Measurements from ENCODE around the gene OCA2.

OCA2 gene

DNA sequence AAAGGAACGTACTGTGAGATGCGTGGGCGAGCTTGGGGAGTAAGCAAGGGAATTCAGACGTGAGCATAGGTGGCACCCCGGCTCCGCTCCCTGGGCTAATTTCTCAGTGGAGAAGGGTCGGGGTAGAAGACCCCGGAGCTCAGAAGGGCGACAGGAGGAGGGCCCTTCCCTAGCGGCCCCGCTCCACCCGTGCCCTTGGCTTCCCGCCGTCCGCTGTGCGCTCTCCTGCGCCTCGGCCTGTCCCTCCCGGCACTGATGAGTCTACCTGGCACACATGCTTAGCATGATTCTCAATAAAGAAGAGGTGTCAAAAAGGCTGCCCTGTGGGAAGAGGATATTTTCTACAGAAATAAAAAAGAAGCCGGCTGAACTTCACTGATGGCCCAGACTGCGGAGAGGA, 292.7 kb downstream of the OCA2 start:
- DNase-seq, result no peak

DNA sequence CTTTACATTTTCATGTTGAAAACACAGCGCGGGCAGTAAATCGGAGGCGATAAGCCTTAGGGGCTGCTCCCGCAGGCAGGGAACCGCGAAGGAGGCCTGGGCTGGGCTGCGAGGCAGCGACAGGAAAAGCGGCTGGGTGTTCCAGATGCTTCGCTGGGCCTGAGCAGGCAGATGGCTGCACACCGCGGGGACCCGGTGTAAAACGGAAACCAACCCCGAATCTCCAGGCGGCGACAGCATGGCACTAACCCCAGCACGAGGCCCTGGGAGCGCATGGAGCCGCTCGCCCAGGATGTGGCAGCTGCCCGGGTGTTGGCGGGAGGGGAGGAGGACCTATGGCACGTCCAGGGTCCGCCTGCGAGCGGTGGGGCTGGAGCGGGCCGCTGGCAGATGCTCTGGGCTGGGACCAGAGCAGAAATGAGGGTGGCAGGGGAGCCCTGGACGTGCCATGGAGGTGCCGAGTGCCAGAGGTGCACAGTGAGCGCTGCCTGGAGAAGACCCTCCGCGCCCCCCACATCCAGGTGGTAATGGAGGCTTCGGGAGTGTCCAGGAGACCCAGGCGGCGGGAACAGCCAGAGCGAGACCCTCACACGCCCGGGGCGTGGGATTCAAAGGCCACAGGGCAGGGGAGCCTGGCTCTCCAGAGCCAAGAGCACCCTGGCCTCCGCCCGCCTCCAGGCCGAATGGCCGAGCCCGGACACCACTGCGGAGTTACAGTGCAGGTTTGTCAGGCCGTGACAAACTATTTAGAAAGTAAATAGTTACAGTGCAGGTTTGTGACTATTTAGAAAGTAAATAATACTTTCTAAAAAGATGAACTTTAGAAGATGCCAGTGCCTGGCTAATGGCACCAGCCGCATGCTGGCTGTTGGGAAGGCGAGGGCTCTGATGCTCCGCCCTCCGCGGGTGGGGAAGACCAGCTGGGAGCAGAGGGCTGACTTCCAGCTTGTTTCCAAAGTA, 293.6 kb downstream of the OCA2 start:
- no peak for DNase-seq

DNA sequence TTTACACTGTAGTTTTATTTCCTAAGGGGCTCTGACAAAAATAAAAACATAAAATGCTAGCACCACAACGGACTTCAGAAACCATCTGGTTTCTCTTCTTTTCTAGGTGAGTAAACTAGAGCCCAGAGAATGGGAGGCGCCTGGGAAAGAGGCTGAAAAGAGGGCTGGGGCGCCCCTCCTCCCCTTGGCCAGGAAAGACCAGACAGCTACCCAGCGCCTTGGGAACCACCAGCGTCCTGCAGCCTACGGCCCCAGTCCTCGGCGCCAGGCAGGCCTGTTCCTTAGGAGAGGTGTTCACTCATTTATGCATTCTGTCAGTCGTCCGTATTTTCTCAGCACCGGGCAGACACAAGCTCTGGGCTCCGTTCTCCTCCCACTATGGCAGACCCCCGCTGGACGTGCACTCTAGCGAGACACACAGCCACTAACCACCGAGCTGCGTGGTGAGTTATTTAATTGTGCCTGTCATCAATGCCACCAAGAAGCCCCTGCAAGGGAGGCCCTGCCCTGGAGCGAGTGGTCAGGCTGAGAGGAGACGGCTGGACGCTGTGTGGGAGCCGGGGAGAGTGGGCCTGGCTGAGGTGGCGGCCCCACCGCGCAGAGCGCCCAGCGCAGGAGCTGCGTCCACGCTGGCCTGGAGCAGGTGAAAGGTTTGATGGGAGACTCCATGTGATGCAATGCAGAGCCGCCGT, 294.4 kb downstream of the OCA2 start:
- DNase-seq, result no peak

DNA sequence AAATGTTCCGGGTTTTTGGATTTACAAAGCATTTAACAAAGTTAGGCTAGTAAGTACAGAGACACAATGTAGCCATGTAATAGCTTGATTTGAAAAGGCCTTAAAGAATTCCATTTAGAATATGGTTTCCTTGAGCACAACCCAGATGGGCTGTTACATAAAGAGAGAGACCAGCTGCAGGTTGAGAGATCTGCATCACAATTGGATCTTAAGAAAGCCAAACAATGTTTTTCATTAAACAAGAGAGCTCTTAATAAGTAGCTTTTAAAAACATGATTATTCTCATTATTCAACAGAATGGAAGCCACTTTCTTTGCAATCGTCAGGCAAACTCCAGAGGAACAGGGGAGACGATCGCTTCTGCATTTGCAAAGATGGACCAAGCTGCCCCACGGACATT, 300.3 kb downstream of the OCA2 start:
- no peak for DNase-seq

DNA sequence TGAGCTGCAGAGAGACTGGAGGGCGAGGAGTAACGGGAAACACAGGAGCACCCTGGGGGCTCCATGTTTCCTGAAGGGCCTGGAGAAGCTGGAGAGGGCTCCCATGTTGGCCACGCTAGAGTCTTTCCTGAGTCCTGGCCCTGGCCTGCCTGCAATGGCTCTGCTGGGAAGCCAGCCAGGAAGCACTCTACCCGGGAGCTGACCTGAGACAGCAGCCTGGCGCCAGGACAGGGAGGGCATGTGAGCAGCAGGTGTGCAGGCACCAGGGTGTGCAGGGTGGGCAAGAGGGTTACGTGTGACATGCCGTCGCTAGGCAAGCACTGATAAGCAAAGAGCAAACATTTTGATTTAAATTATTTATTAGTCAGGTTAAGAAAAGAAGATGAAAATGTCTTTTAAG, 301.4 kb downstream of the OCA2 start:
- DNase-seq, result no peak

DNA sequence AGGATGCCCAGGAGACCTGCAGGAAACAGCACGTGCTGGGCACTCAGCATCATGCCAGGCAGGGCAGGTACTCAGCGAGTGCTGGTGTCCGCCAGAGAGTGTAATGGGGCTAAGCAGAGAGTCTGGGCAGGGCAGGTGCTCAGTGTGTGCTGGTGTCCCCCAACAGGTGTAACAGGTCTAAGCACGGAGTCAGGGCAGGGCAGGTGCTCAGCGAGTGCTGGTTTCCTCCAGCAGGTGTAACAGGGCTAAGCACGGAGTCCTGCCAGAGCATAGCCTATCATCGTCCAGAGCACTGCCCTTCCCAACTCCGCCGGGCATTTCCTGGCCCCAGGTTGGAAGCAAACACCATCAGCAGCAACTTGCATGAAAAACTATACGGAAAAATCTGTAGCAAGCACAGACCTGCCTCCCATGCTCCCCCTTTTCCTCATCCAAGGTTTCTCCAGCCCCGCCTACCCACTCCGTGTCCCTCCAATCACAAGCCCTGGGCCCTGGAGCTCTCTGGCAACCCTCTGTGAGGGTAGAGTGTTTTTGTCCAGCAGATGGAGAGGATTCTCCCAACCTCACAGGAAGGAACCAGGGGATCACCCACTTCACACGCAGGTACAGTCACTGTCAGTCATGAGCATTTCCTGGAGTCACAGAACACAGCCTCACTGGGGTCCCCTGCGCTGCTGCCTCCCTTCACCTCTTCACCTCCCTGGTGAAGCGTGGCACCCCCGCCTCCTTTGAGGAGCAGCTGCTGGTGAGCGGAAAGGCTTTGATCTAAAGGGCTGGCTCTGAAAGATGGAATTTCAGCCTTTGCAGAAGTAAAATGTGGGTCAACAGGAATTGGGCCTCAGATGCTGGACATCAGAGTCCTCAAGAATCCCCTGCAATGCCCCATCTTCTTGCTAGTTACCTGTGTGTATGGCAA, 302.5 kb downstream of the OCA2 start:
- no peak for DNase-seq

DNA sequence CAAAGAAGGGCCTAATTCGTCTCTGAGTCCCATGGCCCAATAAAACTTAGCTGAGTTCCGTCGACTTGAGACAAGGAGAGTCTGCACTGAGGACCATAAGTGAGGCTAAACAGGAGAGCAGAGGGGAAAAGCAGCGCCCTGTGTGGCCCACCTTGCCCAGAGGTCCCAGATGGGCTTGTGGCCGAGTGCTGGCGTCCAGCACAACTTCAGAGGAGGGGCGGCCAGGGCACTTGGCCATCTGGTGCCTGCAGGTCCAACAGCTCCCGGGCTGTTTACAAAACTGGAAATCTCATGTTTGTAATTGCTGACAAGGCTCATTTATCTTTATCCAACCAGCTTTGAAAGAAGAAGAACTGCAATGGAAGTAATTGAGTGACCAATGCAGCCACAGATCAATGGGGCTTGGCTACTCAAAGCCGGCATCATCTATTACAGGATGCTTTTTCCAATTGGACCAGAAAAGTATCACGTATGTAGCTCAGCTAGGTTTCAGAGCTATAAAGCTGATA, 306.3 kb downstream of the OCA2 start:
- no peak for DNase-seq

DNA sequence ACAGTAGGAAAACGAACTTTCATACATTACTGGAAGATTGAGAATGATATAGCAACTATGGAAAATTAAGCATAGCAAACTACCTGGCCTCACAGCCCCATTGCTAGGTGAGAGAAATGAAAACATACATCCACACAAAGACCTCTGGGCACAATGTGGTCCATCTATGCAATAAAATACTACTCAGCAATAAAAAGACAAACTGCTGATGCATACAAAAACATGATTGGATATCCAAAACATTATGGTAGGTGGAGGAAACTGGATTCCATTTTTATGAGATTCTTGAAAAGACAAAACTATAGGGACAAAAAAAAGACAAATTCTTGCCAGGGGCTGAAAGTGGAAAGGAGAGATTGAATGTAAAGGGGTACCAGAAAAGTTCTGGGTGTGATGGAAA, 308.8 kb downstream of the OCA2 start:
- no peak for DNase-seq

DNA sequence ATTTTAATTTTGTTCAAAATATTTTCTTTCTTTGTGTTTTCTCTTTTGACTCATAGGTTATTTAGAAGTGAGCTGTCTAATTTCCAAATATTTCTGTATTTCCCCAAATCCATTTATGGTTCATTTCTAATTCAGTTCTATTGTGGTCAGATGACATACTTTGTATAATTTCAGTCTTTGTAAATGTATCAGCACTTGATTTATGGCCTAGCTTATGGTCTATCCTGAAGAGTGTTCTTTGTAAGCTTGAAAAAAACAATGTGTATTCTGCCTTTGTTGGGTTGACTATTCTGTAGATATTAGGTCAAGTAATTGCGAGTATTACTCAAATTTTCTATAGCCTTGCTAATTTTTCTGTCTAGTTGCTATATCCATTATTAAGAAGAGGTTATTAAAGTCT, 311.2 kb downstream of the OCA2 start:
- DNase-seq, result no peak

DNA sequence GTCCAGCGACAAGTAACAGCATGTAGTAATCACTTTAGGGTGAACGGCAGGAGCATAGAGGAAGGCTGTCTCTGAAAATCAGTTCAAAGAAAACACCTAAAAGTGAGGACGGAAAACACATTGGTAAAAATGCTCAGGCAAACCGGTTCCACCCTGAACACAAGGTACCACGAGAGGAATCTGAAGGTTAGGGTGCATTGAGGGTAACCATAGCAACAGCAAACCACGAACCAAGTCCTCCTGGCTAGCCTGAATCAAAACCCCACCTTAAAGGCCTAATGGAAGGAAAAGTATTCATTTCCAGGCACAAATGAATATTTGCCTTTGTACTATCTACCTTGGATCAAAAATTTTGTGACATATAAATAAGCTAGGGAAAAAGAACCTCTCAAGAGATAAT, 315.0 kb downstream of the OCA2 start:
- DNase-seq, result no peak

DNA sequence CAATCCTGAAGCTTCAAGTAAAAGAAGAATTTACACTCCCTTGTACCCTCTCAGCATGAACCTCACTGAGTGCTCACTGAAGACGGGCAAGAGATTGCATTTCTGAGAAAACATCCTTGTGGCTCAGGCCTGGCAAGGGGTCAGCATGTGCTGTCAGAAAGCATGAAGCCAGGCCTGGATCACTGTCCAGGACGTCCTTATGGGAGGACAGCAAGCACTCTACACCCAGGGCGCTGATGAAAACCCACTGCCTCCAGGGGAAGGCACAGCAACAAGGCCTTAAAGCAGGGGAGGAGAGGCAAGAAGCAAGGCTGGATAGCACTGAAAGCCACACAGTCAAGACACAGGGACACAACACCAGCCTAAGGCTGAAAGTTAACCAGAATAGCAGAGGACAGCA, 315.4 kb downstream of the OCA2 start:
- DNase-seq, result no peak

DNA sequence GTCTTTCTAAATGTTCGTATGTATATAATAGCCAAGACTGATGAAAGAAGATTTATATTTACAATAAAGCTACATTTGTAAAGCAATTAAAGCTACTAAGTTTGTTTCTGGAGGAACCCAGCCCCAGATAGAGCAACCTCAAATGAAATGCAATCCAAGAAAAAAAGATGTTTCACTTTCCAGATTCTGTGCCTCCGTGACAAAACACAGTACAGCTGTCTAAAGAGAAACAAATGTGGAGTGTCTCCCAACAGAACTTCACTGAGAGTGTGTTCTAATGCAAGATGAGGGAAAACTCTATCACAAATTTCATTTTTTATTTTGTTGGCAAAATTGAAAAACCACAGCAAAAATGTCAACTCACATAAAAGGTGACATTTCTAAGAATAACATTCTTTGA, 317.0 kb downstream of the OCA2 start:
- DNase-seq, result no peak

DNA sequence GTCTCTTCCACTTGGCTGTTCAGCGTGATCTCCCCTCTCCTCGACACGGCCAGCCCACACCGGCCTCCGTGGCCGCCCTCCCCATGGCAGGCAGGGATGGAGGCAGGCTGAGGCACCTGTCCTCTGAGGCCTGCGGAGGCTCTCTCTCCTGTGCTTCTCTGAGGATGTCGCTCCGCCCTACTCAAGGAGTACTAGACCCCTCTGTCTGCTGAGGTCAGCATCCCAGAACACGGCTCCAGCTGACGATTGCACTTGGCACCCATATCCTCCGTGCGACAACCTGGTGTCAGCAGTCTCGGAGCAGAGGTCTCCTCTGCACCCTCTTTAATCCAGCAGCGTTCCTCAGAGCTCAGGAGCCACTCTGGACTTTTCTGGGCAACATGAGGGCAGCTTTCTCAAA, 322.6 kb downstream of the OCA2 start:
- DNase-seq, result no peak

DNA sequence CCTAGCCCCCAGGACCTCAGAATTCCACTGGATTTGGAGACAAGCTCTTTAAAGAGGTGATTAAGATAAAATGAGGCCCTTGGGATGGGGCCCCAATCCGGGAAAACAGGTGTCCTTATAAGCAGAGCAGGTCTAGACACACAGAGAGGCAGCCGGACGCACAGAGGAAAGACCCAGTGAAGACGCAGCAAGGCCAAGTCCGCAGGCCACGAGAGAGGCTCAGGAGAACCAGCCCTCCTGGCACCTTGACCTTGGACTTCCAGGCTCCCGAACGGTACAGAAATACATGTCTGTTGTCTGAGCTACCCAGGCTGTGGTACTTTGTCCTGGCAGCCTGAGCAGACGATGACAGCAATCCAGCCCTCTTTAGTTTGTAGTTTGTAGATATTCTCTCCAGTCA, 324.5 kb downstream of the OCA2 start:
- DNase-seq, result no peak

DNA sequence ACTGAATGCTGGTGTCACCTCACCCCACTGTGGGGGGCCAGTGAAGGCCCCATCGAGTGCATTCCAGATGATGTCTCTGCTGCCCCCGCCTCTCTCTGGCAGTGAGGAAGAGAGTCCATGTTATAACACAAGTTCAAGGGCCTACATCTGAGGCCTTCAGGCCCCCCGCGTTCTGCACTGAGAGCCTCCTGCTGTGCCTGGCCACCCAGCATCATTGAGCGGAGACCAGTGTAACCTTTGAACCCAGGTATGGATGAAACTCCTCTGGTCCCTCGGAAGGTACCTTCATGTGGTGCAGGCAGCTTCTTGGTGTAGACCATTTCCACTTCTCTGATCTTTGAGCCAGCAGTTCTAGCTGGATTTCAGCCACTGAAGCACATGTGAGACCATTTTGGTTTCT, 324.9 kb downstream of the OCA2 start:
- no peak for DNase-seq

DNA sequence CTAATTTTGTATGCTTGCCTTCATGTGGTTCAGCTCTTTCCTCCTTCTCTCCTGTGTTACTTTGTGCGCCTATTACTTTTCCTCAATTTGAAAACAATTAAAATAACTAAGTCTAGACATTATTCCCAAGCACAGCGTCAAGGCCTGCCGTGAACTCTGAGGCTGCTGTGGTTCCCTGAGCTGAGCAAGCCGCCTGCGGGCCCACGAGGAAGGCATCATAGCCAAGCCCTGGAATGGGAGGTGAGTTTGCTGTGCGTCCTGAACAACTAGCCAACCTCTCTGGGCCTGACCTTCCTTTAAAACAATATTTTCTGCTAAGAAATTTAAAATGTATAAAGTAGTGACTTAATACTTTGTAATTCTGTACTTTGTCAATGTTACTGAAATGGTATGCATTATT, 327.2 kb downstream of the OCA2 start:
- DNase-seq, result no peak

DNA sequence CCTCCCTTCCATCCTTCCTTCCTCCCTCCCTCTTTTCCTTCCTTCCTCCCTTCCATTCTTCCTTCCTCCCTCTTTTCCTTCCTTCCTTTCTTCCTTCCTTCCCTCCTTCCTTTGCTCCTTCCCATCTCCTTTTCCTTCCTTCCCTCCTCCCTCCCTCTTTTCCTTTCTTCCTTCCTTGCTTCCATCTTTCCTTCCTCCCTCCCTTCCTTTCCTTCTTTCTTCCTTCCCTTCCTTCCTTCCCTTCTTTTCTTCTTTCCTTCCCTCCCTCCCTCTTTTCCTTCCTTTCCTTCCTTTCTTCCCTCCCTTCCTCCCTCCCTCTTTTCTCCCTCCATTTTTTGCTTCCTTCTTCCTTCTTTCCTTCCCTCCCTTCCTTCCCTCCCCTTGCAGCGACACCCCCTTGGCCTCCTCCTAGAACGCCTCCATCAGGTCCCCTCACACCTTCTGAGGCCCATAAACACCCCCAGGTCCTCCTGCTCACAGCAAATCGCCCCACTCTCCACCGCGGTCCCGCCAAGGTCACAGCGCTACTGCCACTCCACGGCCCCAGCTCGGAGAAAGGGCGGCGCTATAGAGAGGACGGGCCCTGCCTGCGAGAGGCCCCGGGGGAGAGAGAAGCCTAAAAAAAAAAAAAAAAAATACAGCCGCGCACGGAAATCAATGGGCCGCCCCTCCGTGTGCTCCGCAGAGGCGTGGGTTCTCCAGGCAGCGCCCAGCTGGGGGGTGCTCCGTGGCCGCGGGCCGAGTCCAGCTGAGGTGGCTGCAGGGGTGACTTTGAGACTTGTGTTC, 328.2 kb downstream of the OCA2 start:
- DNase-seq, result no peak

DNA sequence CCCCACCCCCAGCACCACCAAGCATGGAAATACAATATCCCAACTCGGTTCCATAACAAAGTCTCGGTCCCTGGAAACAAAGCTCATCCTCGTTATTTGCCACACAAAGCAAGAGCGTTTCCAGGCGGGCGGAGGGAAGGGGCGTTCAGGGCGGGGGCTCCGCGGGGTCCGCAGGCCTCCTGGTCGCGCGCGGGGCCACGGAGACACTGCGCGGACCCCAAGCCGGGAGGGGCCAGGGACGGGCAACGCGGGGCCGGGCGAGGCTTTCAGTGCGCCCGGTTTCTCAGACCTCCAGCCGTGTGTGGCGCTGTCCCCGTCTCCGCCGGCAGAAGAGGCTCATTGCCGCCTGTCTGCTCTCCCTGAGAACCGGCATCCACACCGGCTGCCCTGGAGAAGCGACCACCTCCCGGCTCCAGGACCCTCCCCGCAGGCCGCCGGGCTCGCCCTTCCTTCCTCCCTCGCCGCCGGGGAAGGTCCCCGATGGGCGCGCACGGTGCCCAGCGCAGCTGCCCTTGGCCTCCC, 329.0 kb downstream of the OCA2 start:
- DNase-seq, result no peak

DNA sequence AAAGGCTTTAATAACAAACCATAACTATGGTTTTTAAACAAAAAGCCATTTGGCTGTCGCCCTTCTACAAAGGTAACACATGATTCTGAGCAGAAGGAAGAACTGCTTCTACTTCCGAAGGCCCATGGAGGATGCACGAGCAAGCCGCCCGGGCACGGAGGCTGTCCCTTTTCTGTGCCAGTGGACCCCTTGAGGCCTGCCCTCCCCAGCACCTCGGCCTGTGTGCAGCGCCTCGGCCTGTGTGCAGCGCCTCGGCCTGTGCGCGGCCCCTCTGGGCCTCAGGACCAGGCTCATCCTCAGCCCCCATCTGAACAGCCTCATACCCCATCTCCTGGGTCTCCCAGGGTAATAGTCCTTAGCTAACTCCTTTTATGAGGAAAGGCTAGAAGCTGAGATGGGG, 329.5 kb downstream of the OCA2 start:
- no peak for DNase-seq

DNA sequence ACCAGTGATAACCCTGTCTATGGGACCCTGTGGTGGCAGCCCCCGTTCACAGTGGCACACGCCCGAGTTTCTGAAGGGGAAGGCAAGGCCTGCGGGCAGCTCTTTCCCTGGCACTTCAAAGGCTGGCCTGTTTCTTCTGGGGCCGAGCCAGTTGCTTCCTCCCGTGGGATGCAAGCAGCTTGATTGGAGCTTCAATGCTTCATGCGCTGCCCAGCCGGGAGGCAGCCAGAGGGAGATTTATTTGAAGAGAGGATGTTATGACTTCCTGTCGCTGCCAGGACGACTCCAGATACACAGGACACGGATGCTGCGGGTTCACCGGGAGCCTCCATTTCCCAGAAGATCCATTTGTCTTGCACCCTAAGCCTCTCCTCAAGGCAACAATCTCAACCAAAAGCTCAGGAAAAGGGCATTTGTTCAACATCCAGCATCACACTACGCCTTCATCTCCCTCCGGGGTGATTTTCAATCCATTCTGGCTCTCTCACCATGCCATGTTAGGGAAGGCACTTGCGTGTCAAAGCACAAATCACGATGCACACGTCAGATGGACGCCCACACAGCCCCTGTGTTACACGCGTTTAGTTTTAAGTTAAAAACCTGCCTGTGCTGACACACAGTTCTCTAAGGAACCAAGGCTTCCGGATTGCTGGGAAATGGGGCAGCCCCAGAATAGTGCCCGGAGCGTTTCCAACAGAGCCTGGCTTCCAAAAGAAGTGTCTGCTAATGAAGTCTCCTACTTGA, 330.2 kb downstream of the OCA2 start:
- no peak for DNase-seq
